ENCODE results near the gene AGXT2. TPM values are rescaled to one million over a fixed set of nuclear protein-coding genes. Genes with fewer than 3 reads are reported as not detected.

The AGXT2 gene
- total and polyA plus RNA-seq, 9 of the 15 experiments (the other 6 are each of a cell fraction or from before 2014, with no cell fraction given): not detected

- TF ChIP-seq ZNF318 (IDR thresholded peaks at IDR 0.05; ENCODE audit: borderline replicate concordance in 1 of 2, low read depth in 1 of 2): no peak
- no peak for TF ChIP-seq ZNF395 (CRISPR knock-in tag; IDR thresholded peaks at IDR 0.05)
- TF ChIP-seq HNRNPLL (IDR thresholded peaks at IDR 0.05; ENCODE audit: low read depth, low read length, poor library complexity, severe bottlenecking): no peak
- no peak for TF ChIP-seq DMBX1 (CRISPR knock-in tag; IDR thresholded peaks at IDR 0.05; ENCODE audit: borderline replicate concordance)
- no peak for TF ChIP-seq E2F3 (CRISPR knock-in tag; IDR thresholded peaks at IDR 0.05)
- TF ChIP-seq KAT2B (IDR thresholded peaks at IDR 0.05; ENCODE audit: low read depth, low read length): no peak
- no peak for TF ChIP-seq DIDO1 (tag; IDR thresholded peaks at IDR 0.05; ENCODE audit: low read depth)
Measured at GRCh38 chr5:35045280-35045679, 2.5 kb downstream of the AGXT2 start (continued).

Data from K562 (cell line).